H1 (cell line): Measurements from ENCODE around the gene BHMT. TPM values are rescaled to one million over a fixed set of nuclear protein-coding genes. Genes with fewer than 3 reads are reported as not detected.

Experiments used
- BCL11A ChIP-seq, 2 experiments: IDR thresholded peaks; one replicate each; pipeline ENCODE4 v1.6.1; 2011; ENCODE audit warnings: low read depth in 2 of 2, low read length in 2 of 2, mild to moderate bottlenecking in 2 of 2
- CHD2 ChIP-seq: IDR thresholded peaks from 2 replicates; pipeline ENCODE4 v1.6.1; 2012; ENCODE audit warnings: low read length, improper control_type of control experiment
- polyA plus RNA-seq, 7 experiments: library from polyadenylated mRNA; depleted of rRNA in 3 of 7; stranded (reverse) in 5 of 7; unstranded in 2 of 7; fragments of >200 nt in 5 of 7; fragments of 200-250 nt in 2 of 7; gene quantifications; 1 replicate in 5 of 7; 2 replicates in 1 of 7; 4 replicates in 1 of 7; pipeline versions ENCODE4 v1.2.1 to v1.2.3, GENCODE V29; 2011 to 2013; ENCODE audit warnings: missing spikeins in 2 of 7, mixed read lengths in 2 of 7
- total RNA-seq: library from RNA; stranded (reverse); fragmentation: NEBNext Ultra II Directional; extraction: Animal tissue kit (Norgen Biotek cat#: 25700); gene quantifications from 2 replicates; pipeline ENCODE4 v1.2.1, GENCODE V29; 2021

BHMT gene
- total and polyA plus RNA-seq, 2 of the 8 experiments (the other 6 are each of a cell fraction or from before 2014, with no cell fraction given): 0.54 to 1.6 TPM

- TF ChIP-seq BCL11A (IDR thresholded peaks at IDR 0.05; ENCODE audit: low read depth in 2 of 2, low read length in 2 of 2): no peak
- TF ChIP-seq CHD2: no peak
These were observed 37.0 kb upstream of the BHMT start (continued) for GRCh38 chr5:79074641-79075040.
